PC-3 (cell line): ENCODE measurements around the gene ERBB4.

Experiments used
- EZH2 ChIP-seq: fragments of 300-600 bp; sonication (generic); IDR thresholded peaks from one replicate; pipeline ENCODE4 v1.6.1; 2017; ENCODE audit warnings: antibody characterized with exemption, mild to moderate bottlenecking, low read length; ENCODE audit not compliant: unreplicated experiment
- EZH2phosphoT487 ChIP-seq: fragments of 300-600 bp; sonication (generic); IDR thresholded peaks from 2 replicates; pipeline ENCODE4 v1.6.1; 2018; ENCODE audit warnings: mild to moderate bottlenecking, antibody characterized with exemption, low read length, borderline replicate concordance
- TF ChIP-seq, protein P1 (sequence below): fragments of 300-600 bp; sonication (generic); conservative IDR thresholded peaks from 2 replicates; pipeline ENCODE4 v1.5.1; 2017; ENCODE audit warnings: antibody characterized with exemption, low read depth, mild to moderate bottlenecking, low read length

DNA sequence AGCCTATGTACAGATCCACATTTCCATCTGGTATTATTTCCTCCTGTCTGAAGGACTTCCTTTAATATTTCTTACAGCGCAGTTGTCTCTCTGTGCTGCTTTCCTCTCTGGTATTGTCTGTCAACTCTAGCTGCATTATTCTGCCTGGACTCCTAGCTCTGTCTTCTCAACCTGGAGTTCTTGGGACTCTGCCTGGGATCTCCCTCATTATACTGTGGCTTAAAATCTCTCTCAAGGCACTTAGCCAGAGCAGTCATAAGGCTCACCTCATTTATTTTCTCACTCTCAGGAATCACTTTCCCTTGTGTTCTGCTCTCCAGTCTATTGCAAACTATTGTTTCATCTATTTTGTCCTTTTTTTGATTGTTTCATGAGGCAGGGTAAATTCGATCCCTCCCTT, 850.4 kb downstream of the ERBB4 start:
- TF ChIP-seq, protein P1, sequence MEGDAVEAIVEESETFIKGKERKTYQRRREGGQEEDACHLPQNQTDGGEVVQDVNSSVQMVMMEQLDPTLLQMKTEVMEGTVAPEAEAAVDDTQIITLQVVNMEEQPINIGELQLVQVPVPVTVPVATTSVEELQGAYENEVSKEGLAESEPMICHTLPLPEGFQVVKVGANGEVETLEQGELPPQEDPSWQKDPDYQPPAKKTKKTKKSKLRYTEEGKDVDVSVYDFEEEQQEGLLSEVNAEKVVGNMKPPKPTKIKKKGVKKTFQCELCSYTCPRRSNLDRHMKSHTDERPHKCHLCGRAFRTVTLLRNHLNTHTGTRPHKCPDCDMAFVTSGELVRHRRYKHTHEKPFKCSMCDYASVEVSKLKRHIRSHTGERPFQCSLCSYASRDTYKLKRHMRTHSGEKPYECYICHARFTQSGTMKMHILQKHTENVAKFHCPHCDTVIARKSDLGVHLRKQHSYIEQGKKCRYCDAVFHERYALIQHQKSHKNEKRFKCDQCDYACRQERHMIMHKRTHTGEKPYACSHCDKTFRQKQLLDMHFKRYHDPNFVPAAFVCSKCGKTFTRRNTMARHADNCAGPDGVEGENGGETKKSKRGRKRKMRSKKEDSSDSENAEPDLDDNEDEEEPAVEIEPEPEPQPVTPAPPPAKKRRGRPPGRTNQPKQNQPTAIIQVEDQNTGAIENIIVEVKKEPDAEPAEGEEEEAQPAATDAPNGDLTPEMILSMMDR: no peak
- TF ChIP-seq EZH2: no peak
- TF ChIP-seq EZH2phosphoT487: no peak
